HG03064 (cell line): ENCODE measurements around the gene TDRD12.
"Not testable (repeated sequence)": the region's sequence is repeated elsewhere in the genome, so short reads cannot be mapped to it uniquely, and the experiment has no call there.

ENCODE experiments used
- ATAC-seq: cut with Tn5 transposase; IDR thresholded peaks from one replicate; pipeline ENCODE4 v1.9.1; 2021; ENCODE audit warnings: low read depth; ENCODE audit not compliant: unreplicated experiment

TDRD12 gene

DNA sequence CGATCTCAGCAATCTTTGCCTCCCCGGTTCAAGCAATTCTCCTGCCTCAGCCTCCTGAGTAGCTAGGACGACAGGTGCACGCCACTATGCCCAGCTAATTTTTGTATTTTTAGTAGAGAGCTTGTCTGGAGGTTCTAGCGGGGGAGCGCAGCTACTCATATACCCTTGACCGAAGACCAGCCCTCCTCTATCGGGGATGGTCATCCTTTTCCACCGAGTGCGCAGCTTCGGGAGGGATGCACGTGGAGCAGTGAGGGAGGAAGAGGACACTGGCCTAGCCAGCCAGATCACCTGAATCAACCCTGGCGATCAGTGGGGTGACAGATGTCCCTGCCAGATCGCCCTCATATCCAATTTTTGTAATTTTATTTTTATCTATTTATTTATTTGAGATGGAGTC is 143.2 kb downstream of the TDRD12 start:
- ATAC-seq = no peak

DNA sequence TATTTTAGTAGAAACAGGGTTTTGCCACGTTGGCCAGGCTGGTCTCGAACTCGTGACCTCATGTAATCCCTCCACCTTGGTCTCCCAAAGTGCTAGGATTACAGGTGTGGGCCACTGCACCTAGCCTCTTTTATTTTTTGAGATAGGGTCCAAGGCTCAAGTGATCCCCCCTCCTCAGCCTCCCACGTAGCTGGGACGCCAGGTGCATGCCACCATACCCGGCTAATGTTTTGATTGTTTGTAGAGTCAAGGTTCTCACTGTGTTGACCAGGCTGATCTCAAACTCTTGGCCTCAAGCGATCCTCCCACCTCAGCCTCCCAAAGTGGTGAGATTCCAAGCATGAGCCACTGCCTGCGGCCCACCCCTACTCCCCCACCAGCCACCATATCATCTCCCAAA is 143.7 kb downstream of the TDRD12 start:
- no peak for ATAC-seq

DNA sequence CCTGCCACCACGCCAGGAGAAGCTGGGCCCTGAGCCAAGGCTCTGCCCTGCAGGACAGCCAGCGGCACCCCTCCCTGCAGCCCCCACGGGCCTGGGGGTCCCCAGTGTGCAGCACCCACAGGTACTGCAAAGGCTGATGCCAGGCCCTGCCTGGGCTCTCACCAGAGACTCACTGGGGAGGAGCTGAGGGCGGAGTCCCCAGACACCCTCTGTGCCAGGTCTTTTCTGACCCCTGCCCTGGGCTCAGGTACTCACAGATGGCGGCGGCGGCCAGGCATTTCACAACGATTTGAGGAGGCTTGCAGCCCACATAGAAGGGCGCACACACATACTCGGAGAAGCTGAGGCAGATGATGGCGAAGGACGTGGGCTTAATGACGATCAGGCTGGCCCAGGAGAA is 144.3 kb downstream of the TDRD12 start:
- no peak for ATAC-seq

DNA sequence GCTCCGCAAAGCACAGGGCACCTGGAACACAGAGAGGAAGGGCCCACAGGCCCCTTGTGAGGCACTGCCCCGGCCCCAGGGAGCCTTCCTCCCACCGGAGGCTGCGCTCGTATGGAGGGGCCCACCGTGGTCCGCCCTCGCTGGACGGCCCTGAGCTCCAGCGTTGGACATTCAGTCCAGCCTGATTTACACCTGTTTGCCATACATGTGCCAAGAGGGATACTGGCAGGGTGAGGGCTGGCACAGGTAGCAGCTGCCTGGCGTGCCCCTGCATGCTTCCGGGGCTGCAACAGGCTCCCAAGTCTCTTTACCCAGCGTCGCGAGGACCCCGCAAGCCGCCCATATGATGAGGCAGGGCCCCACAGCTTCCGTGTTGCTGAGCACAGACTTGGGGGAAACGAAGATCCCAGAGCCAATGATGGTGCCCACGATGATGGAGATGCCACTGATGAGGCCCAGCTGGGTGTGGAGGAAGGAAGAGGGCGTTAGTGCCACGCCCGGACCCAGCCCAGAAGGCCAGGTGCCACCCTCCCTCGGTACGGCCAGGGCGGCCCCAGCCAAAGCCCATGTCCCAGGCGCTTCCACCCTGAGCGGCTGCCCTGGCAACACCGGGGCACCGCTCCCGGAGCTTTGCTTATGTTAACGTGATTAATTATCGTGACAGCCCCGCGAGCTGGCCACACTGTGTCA is 144.9 kb downstream of the TDRD12 start:
- no peak for ATAC-seq

DNA sequence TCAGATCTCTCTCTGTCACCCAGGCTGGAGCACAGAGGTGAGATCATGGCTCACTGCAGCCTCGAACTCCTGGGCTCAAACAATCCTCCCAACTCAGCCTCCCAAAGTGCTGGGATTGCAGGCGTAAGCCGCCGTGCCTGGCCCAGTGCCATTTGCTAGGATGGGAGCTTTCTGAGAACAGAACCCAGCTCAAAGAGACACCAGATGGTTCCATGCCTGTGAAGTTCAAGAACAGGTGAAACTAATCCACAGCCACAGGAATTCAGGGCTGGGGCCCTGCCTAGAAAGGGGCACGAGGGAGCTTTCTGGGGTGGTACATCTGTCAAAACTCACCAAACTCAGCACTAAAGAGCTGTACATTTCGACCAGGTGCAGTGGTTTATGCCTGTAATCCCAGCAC is 145.8 kb downstream of the TDRD12 start:
- ATAC-seq = no peak

DNA sequence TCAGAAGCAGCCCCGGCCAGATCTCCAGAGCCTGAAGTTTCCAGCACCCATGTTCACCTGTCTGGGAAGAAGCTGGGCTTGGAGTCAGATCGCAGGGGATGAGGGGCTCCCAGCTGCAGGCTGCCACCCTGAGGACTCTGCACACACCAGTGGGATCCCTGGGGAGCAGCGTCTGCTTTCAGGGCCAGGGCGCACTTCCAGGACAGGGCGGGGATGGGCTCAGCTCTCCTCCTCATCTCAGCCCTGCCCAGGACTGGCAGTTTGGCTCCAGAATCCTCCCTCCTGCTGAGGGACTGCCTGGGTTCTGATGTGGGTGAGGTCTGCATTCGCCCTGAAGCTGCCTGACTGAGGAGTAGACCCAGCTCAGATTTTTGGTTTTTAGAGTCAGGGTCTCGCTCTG is 146.5 kb downstream of the TDRD12 start:
- no peak for ATAC-seq

DNA sequence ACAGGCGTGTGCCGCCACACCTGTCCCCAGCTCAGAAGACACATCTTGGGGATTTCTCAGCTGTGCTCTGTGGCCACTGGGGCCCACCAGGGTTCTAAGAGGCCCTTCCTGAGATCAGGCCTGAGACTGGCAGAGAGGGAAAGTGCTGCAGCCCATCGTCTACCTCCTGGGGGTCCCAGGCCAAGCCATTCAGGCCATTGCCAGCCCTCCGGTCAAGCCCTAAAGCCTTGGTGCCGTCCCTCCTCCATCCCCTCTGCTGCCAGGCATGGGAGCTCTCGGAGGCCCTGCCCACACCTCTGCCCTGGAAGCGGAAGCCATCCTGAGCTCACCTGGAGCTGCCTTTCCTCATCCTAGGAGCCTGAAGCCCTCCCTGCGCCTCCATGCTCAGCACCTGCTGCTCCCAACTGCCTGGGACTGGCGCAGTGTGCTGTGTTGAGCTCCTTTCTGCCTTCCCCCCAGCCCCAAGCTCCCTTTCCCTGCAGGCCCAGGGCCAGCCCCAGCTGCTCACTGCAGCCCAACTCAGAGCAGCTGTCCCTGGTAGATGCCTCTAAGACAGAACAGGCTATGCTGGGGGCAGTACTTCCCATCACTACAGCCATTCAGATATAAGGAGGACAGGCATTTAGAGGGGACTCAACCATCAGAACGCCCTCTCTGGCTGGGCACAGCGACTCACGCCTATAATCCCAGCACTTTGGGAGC is 147.1 kb downstream of the TDRD12 start:
- no peak for ATAC-seq

DNA sequence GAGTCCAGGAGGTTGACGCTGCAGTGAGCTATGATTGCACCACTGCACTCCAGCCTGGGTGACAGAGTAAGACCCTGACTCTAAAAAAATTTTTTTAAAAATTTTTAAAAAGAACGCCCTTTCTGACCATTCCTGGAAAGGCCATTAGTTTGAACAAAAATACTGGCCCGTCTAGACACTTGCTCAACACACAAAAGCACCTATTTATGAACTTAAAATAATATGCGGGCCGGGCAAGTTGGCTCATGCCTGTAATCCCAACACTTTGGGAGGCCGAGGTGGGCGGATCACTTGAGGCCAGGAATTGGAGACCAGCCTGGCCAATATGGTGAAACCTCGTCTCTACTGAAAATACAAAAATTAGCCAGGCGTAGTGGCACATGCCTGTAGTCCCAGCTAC is 147.9 kb downstream of the TDRD12 start:
- ATAC-seq = not testable (repeated sequence)

DNA sequence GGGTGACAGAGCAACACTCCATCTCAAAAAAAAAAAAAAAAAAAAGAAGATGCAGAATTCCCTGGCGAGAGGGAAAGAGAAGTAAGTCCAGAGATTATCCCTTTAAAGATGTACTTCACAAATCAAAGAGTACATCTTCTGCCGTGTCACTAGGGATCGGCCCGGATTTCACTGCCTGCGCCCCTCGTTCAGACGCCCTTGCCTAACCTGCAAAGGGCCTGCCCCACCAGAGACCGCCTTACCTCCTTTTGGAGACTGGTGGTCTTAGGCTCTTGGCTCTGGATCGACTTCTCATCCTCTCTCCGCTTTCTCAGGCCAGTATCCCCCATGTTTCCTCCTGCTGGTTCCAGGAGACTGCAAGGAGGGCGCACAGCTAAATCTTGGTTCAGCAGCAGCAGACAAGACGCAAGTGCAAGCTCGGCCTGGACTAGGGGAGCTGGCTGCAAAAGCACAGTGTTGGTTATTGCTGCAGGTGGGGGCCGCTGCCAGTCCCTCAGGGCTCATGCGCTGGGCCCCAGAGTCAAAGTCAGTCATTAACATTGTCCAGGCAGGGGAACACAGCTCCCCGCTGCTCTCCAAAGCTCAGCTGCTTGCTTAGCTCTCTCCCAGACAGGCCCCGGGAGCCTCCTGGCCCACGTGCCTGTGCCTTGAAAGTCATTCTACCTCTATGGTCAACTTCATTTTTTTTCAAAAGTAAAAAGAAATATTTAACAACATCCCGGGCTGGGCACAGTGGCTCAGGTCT is 148.8 kb downstream of the TDRD12 start:
- no peak for ATAC-seq

DNA sequence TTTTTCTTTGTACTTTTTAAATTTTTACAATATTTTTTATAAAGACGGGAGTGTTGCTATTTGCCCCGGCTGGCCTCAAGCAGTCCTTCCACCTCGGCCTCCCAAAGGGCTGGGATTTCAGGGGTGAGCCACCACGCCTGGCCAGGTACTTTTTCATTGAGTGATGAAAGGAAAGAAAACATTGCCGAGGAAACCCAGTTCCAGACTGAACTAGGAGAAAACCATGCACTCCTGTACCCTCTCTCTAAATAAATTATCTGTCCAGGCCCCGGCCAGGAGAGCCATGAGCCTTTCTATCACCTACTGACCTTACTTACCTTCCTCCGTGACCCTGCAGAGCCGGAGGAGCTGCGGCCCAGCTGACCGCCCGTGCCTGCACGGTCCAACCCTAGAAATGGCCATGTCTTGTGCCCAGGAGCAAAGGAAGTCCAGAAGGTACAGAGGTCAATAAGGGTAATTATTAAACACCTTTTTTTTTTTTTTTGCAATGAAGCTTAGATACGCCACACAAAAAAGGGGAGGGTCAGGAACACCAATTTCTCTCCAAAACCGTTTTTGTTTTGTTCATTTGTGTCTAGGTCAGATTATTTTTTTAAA is 149.9 kb downstream of the TDRD12 start, which contains the start of gene SLC7A9:
Gene SLC7A9, minus strand, starts transcription at position 399 of the 597 bp plus-strand sequence. CDS start 1,233 bp downstream, outside the sequence.
- ATAC-seq = no peak

DNA sequence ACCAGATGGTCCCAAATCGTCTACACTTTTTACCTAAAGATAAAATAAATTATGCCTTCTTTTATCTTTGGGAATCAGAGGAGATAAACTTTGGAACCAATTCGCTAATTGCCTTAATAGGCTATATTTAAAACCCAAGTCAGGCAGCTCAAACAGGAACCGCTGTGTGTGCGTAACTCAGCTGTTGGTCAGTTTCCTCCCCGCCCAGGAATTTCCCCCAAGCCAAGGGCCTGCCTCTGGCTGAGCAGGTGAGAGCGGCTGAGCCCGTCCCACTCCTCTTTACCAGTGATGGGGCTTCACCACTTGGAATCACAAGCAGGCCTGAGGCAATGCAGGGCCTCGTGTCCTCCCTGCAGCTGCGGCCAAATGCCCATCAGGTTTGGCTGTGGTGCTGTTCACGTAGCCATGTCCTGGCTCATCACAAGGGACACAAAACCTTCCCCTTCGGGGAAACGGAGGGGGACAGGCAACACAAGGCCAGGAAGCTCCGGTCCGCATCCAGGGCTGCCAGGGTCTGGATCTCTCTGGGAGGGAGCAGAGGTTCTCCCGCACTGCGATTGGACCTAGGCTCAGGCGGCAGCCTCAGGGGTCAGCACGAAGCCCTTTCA is 150.5 kb downstream of the TDRD12 start:
- no peak for ATAC-seq

DNA sequence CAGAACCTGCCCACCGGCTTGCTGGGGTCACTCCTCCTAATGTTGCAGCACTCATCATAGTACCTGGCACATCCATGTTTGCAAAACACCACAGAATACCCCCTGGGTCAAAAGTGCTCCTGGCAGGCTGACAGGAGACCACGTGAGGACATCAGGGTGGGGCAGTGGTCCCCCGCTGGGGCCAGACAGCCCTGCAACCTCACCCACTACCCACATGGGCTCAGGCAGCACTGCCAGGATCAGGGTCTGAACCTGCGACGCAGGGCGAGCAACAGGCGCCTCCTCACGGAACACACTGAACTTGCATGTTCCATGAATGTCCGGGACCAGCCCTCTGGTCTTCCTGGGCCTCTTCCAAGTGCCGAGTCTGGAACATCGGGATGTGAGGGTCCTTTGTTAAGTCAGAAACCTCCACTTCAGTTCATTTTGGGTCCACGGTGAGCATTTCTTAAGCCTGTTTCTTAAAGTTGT is 151.4 kb downstream of the TDRD12 start:
- no peak for ATAC-seq

DNA sequence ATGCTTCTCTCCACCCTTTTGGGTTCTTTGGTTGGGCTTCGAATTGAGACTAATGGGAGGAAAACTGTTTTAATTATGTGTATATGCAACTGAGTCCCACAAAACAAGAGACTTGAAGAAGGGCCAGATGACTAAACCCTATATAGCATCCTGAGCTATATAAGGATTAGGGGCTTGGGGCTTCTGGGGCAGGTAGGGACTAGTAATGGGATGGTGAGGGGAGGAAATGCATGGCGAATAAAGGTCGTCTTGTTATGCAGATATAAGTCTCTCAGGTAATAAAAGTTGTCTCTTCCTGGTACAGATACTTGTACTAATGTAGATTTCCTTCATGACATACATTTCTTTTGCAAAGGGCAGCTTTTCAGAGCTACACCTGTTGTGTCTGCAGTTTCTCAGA is 152.8 kb downstream of the TDRD12 start:
- ATAC-seq = no peak

DNA sequence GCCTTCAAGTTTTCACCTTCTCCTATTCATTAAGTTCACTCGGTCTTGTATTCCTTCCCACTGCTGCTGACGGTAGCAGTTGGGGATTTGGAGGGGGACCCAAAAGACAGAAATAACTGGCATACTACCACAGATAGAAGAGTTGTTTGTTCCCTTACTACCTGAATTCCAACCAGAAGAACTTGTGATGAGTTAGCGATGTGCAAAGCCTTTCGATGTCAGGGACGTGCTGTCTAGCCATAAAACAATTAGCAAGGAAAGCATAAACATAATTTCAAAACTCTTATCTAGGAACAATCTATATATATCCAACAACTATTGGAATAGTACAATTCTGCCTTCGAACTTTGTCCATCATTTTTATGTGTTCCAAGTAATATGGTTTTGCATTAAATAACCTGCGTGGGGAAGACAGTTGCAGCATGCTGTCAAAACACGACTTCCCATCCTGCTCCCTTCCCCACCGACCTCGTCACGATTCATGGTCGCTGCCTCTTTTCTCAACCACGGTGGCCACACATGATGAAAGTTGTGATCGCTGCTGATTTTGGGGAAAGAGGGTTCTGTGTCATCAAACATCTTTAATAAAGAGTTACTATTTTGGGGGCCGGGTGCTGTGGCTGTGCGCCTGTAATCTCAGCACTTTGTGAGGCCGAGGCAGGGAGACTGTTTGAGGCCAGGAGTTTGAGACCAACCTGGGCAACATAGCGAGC is 153.8 kb downstream of the TDRD12 start:
- ATAC-seq = no peak

DNA sequence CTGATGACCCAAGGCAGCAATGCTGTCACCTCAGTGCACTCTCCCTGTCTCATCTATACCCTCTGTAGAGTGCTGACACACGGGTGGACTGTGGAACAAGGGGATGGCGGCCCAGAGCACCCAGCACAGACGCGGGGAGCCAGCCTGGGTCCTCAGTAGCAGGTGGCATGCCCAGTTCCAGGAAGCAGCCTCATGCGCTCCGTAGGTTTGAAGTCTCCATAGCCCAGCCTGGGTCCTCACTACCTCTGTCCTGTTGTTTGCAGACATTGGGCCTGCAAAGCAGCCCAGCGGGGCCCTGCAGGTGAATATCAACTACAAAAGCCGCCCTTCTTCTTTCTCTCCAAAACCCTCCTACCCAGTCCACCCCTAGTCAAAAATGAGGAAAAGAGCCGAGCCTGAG is 155.0 kb downstream of the TDRD12 start:
- no peak for ATAC-seq

DNA sequence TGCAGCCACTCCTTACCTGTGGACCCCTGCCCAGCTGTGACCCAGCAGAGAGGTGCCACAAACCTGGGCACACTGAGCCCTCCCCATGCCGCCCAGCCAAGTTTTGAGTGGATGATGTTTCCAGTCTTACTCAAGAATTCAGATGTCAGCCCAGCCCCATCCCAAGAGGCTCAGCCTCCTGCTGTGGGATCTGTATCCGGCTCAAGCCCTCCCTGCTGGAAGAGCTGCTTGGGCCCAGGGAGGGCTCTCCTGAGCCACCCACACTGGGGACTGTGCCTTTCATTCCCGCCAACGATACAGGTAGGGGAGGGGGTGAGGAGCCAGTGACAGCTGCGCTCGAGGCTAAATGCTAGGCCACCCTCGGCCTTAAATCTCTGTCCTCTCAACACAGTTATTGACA is 155.9 kb downstream of the TDRD12 start:
- ATAC-seq = no peak

DNA sequence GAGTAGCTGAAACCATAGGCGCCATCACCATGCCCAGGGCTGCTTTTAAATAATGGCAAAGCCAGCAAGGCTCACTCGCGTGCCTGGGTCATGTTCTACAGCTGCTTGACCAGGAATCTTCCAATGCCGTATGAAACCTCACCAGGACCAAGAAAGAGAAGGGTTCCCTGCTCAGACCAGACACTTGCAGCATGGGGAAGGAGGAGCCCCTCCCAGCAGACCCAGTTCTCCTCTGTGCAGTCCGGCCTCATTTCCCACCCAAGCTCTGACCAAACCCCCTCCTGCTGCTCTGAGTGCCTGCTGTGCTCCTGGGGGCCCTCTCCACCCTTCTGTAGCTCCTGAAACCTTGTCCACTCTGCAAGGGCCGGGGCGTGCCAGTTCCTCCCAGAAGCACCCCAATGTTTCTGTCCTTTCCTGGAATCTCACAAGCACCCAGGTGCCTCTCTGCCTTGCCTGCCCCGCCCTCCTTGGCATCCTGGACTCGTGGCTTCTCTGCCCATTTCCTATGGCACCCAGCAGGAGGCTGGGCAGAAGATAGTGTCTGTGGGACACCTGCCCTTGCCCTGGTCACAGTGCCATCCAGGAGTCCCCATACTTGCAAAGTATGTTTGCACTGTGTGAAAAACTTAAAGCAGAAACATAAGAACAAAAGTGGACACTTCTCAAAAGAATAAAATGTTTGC is 156.8 kb downstream of the TDRD12 start:
- ATAC-seq = no peak

DNA sequence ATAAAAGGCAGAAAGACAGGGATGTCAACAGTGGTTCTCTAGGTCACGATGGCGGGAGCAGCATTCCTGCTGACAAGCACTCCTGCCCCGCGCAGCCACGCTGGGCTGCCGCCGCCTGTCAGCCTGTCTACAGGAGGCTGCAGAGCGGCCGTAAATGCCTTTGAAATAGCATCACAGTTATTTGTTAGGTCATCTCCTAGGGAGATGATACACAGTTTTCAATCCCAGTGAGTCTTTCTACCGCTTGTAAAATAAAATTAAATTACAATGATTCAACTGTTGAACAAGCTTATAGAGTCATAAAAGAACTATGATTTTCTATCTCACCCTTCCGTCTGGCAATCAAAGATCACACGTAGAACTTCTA is 157.3 kb downstream of the TDRD12 start:
- ATAC-seq = no peak
